ENCODE data around the gene PLA2G6.
A peak's percentile ranks its signal among the peaks of the same experiment; 100 is the strongest.

Gene PLA2G6

GRCh38 chr22:38137876-38138687 lies 43.5 kb downstream of the PLA2G6 start:
- H3K4me3 ChIP-seq (replicated peaks in 1 of 2; ENCODE audit: low read depth in 2 of 2, low read length in 2 of 2), result no peak overlapping the region
- TF ChIP-seq CTCF (IDR thresholded peaks at IDR 0.05; ENCODE audit: low read depth, low read length), result no peak
- DNase-seq (ENCODE audit: low read depth in 2 of 2), result no peak

GRCh38 chr22:38136607-38137006 lies 45.0 kb downstream of the PLA2G6 start:
- peak; percentile 17 to 24 for DNase-seq (ENCODE audit: low read depth in 2 of 2)
- H3K4me3 ChIP-seq (replicated peaks in 1 of 2; ENCODE audit: low read depth in 2 of 2, low read length in 2 of 2), result no peak overlapping the region
- no peak for TF ChIP-seq CTCF (IDR thresholded peaks at IDR 0.05; ENCODE audit: low read depth, low read length)

GRCh38 chr22:38135133-38135706 lies 46.4 kb downstream of the PLA2G6 start:
- peak; percentile 82 to 94 for DNase-seq (ENCODE audit: low read depth in 2 of 2)
- no peak for TF ChIP-seq CTCF (IDR thresholded peaks at IDR 0.05; ENCODE audit: low read depth, low read length)
- H3K4me3 ChIP-seq (replicated peaks in 1 of 2; ENCODE audit: low read depth in 2 of 2, low read length in 2 of 2), result no peak overlapping the region

GRCh38 chr22:38133331-38133730 lies 48.3 kb downstream of the PLA2G6 start:
- no peak for TF ChIP-seq CTCF (IDR thresholded peaks at IDR 0.05; ENCODE audit: low read depth, low read length)
- DNase-seq (ENCODE audit: low read depth in 2 of 2), result no peak

GRCh38 chr22:38132794-38133193 lies 48.8 kb downstream of the PLA2G6 start:
- TF ChIP-seq CTCF (IDR thresholded peaks at IDR 0.05; ENCODE audit: low read depth, low read length), result no peak
- no peak for DNase-seq (ENCODE audit: low read depth in 2 of 2)
- H3K4me3 ChIP-seq (replicated peaks in 1 of 2; ENCODE audit: low read depth in 2 of 2, low read length in 2 of 2), result no peak overlapping the region

More at GRCh38 chr22:38133331-38133730, 48.3 kb downstream of the PLA2G6 start:
- no peak overlapping the region for H3K4me3 ChIP-seq (replicated peaks in 1 of 2; ENCODE audit: low read depth in 2 of 2, low read length in 2 of 2)

GRCh38 chr22:38132136-38132535 lies 49.5 kb downstream of the PLA2G6 start:
- no peak for DNase-seq (ENCODE audit: low read depth in 2 of 2)
- H3K4me3 ChIP-seq (replicated peaks in 1 of 2; ENCODE audit: low read depth in 2 of 2, low read length in 2 of 2), result no peak overlapping the region
- no peak for TF ChIP-seq CTCF (IDR thresholded peaks at IDR 0.05; ENCODE audit: low read depth, low read length)

Measured in cardiac fibroblast (primary cell).